Tibial nerve (tissue), 4 donors: ENCODE data around the gene IPO5.

ENCODE experiments used
- EP300 ChIP-seq, 2 donors: sonication (generic); formaldehyde crosslinking; IDR thresholded peaks; one replicate each; pipeline ENCODE4 v1.6.1; 2017; ENCODE audit warnings: antibody characterized with exemption in 2 of 2, mild to moderate bottlenecking in 1 of 2
- POLR2A ChIP-seq, 2 donors: fragments of 450-650 bp; IDR thresholded peaks; one replicate each; pipeline ENCODE4 v1.6.1; 2017; ENCODE audit warnings: antibody characterized with exemption in 2 of 2, mild to moderate bottlenecking in 2 of 2, moderate library complexity in 2 of 2
- TF ChIP-seq, protein P1 (sequence below), 5 experiments: fragments of 200-600 bp in 3 of 5; fragments of 450-650 bp in 2 of 5; sonication (generic) in 3 of 5; IDR thresholded peaks; one replicate each; pipeline ENCODE4 v1.5.1; 2016 to 2019; ENCODE audit warnings: antibody characterized with exemption in 5 of 5, mild to moderate bottlenecking in 3 of 5, moderate library complexity in 2 of 5

- TF ChIP-seq, protein P1, sequence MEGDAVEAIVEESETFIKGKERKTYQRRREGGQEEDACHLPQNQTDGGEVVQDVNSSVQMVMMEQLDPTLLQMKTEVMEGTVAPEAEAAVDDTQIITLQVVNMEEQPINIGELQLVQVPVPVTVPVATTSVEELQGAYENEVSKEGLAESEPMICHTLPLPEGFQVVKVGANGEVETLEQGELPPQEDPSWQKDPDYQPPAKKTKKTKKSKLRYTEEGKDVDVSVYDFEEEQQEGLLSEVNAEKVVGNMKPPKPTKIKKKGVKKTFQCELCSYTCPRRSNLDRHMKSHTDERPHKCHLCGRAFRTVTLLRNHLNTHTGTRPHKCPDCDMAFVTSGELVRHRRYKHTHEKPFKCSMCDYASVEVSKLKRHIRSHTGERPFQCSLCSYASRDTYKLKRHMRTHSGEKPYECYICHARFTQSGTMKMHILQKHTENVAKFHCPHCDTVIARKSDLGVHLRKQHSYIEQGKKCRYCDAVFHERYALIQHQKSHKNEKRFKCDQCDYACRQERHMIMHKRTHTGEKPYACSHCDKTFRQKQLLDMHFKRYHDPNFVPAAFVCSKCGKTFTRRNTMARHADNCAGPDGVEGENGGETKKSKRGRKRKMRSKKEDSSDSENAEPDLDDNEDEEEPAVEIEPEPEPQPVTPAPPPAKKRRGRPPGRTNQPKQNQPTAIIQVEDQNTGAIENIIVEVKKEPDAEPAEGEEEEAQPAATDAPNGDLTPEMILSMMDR (IDR thresholded peaks at IDR 0.05), result no peak
- TF ChIP-seq EP300 (IDR thresholded peaks at IDR 0.05) (no peak), POLR2A (IDR thresholded peaks at IDR 0.05) (no peak)
These were observed 23.4 kb downstream of the IPO5 start for GRCh38 chr13:97976610-97977521.
